GM19099 (cell line): Measurements from ENCODE around the gene MYLK.

Source experiments
- POLR2A ChIP-seq: IDR thresholded peaks from 3 replicates; pipeline ENCODE4 v1.6.1; 2011; ENCODE audit warnings: low read depth; ENCODE audit not compliant: insufficient read length; ENCODE audit errors: extremely low read depth

The MYLK gene

DNA sequence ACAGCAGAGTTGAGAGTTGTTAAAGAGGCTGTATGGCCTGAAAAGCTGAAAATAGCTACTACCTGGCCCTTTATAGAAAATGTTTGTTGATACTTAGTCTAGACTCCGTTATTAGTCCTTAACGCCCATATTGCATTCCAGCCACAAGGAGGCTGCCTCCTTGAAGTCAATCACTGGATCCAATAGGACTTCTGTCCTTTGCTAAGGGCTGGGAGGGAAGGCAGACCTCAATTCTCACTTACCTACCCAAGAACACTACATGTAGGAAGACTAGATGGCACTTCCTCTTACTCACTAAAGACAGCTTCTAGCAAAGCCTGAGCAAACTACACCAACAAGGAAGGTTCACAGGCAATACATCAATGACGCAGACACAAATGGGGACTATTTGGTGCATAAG is 159.8 kb downstream of the MYLK start:
- no peak for TF ChIP-seq POLR2A

DNA sequence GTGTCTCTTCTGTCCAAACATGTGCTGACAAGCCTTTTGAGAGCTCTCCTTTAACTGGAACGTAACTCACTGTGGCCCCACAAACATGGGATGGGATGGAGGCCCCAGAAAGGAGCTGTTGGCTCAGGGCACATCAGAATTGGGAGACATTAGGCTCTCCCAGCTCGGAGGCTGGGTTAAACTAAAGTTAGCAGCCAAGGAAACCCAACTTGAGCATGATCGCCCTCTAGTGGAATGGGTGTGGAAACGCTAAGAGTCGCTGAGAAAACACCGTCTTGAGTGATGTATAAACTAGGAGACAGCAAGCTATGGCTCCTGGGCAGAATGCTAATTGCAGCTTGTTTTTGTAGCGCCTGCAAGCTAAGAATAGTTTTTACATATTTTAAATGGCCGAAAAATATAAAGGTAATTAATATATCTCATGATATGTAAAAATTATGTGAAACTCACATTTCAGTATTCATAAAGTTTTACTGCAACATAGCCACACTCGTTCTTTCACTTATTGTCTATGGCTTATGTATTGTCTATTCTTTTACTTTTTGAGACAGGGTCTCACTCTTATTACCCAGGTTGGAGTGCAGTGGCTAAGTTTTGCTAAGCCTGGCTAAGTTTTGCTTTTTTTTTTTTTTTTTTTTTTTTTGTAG is 160.5 kb downstream of the MYLK start:
- TF ChIP-seq POLR2A = no peak

DNA sequence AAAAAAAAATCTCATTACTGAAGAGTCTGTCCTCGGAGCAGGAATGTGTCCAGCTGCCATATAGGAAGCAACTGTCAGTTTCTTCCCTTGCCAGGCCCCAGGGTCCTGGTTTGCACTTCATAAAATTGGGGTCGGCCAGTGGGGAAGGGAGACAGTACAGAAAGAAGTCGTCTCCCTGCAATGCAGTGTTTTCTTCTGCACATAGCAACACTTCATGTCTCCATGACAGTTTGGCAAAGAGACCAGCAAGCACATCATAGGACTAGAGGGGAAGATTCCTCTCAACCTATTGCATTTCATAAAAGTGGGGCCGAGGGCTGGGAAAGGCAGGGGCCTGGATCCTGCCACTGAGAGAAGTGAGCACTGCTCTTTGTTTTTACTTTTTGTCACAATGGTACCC is 161.1 kb downstream of the MYLK start:
- no peak for TF ChIP-seq POLR2A

DNA sequence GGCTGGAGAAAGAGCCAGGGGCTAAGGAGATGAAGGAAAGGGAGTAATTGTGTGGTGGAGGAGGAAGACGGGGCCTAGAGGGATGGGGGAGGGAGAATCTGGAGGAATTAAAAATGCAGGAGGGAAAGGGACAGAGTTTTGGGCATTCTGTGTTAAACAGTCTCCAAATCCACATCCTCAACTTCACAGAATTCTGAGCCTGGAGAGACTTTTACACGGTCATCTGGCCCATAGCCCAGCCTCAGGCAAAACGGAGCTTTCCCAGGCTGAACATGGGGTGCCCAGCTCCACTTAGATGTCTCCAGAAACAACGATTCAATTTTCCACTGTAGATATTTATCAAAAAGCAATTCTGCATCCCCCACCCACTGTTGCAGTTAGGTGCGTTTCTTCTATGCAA is 161.7 kb downstream of the MYLK start:
- TF ChIP-seq POLR2A = no peak

DNA sequence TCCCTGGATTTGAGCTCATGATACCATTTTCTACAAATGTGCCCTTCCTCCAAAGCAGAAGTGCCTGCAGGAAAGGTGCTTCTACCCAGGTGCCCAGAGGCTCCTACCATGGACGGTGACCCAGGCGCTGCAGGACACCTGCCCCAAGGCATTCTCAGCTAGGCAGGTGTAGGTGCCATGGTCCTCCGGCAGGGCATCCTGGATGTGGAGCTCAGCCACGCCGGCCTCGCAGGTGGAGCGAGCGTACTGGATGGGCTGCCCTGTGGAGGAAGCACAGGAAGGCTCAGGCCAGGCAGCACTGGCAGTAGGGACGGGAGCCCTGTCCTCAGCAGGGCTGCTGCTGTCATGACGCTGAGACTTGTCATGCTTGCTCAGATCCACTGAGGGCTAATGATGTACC is 162.1 kb downstream of the MYLK start:
- TF ChIP-seq POLR2A = no peak

DNA sequence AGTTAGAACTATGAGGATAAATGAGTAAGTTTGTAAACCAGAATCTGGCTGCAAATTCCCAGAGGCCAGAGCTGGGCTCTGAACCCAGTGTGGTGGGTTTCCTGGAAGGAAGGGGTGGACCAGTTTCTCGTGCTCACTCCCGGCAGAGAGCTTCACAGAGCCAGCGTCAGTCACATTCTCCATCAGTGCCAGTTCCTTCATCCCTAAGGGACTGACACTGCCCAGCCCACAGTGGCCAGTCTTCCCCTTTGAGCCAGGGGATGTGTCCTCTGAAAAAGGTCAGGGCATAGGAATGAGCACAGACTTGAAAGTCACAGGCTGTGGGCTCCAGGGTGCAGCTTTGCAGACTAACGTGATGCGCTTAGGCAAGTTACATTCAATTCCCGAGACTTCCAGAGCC is 163.5 kb downstream of the MYLK start:
- TF ChIP-seq POLR2A = no peak

DNA sequence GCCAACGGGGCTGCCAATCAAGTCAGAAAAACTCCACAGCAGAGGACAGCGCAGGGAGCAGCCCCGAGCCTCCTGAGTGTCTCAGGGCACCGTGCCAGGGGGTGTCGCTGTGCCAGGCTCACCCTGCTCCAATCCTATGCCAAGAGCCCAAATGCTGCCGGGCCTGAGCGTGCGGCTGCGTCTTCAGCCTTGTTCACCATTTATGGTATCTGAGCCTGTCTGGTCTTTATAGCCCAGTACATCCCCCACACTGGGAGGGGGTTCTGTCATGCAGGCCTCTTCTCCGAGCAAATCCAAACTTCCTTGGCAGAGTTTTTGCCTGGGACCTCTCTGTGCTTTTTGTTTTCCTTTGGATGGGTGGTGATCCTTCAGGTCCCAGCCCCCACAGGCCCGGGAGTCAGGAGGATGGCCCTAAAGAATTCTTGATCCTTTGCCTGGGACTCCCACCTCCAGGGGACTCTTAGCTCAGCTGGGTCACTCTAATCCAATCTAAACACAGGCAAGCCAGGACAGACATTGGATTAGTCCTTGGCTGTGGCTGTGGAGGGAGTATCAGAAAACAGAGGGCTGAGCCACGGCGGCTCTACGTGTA is 164.2 kb downstream of the MYLK start:
- TF ChIP-seq POLR2A = no peak

DNA sequence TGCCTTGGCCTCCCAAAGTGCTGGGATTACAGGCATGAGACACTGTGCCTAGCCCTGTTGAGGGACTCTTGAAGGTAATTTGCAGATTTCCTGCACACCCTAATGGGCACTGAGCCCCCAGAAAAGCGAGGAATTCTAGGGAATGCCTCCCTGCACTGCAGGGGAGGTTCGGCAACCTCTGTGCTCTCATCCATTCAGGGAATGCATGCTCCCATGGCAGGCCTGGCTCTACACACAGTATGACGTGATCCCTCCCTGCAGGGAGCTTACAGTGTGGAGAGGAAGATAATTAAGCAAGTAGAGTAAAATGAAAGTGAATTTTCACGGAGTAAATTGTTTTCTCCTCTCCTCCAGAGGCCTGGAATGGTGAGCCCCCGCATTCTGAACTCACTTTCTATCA is 166.0 kb downstream of the MYLK start:
- TF ChIP-seq POLR2A = no peak

DNA sequence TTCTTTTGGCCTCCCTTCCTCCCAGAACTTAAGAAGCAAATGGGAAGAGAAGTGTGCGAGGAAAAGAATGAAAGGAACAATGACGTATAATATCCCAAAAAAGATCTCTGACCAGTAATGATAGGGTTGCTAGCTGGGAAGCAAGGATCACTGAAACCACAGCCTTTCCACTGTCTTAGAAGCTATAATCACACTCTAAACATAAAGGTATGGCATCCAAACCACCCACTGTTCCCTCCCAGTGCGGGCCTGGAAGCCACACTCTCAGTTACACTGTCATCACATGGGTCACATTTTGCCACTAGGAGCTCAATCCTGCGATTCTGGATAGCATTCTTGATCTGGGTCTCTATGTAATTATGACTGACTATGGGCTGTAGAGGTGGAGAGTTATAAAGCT is 167.7 kb downstream of the MYLK start:
- TF ChIP-seq POLR2A = no peak

DNA sequence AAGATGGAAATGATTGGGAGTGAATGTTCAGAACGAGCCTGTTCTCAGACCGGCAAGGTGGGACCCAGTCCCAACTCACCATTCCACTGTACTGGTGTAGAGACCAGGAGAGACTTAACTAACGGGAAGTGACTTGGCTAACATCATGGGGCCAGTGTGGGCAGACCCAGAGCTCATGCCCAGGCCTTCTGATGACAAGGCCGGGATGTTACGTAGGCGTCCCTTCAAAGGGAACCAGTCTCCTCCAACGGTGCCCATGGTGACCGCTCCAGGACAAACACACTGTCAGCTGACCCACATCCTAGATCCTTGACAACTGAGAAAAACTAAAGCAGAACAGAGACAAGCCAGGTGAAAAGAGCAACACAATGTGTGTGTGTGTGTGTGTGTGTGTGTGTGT is 170.9 kb downstream of the MYLK start:
- TF ChIP-seq POLR2A = no peak

DNA sequence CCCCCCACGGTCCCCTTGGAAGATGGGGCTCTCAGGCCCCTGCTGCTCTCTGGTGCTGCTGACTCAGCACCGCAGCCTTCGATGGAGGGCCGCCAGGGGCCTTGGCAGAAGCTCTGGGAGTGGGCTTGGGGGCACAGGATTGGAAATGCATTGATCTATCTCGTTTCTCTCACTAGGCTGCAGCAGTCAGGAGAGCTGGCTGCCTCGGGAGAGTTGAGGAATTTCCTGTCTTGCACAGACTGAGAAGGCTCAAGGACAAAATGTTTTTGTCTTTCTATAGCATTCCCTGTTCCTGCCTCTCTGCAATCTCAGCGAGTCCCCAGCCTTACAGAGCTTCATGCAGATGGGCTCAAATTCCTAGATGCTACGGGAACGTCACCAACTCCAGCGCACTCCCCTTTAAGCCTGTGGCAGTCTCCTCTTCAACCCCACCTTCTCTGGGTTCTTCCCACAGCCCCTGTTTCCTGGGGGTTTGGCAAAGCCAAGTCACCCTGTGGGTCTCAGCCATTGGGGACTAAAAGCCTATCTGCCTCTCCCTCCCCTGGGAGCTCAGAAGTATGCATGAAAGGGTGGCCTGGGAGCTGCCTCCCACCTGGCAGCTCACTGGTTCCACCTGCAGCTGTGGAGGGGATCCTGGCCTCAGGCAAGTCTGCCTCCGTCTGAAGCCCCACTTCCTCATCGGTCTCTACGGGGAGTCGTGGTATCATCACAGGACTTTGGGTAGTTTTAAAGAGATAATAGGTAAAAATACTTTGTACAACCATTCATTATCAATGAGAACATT is 171.9 kb downstream of the MYLK start:
- no peak for TF ChIP-seq POLR2A

DNA sequence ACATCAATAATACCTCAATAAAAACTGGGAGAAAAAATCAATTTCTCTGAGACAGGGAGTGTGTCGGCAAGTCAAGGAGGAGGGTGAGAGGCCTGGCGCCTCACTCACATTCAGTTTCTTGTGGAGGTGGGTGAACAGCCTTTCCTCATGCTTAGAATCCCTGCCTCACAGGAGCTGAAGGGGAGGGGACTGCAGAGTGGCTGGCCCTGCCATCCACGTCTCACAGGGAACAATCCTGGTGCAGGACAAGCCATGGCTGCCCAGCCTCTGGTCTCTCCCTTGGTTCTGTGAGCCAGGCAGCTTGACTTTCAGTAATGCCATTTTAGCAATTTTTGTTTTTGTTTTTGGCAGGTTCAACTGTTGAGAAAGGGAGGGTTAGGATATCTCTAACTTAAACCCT is 172.8 kb downstream of the MYLK start:
- TF ChIP-seq POLR2A = no peak

DNA sequence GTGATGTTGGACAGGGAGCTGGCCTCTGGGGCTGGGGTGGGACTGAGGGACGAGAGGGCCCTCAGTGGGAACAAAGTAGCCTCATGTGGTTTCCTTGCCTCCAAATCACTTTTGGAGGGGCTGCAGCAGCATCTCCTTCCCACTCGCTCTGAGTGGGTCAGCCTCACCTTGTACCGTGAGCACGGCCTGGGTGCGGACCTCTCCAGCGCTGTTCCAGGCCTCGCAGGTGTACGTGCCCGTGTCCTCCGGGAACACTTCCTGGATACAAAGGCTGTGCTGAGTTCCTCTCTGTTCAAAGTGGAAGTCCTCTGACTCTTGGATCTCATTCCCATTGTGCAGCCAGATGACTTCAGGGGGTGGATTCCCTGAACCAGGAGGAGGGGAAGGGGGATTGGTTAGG is 175.6 kb downstream of the MYLK start:
- TF ChIP-seq POLR2A = no peak

DNA sequence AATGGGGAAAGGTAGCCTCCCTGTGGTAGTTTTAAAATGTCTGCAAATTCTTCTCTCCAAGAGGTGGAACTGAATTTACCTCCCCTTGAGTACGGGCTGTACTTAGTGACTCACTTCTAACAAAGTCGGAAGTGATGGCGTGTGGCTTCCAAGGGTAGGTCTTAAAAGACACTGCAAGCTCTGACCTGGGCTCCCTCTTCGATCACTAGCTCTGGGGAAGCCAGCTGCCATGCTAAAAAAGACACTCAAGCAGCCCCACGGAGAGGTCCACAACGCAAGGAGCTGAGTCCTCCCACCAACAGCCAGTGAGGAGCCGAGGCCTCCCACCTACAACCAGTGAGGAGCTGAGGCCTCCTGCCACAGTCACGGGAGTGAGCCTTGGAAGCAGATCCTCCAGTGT is 177.3 kb downstream of the MYLK start:
- TF ChIP-seq POLR2A = no peak

DNA sequence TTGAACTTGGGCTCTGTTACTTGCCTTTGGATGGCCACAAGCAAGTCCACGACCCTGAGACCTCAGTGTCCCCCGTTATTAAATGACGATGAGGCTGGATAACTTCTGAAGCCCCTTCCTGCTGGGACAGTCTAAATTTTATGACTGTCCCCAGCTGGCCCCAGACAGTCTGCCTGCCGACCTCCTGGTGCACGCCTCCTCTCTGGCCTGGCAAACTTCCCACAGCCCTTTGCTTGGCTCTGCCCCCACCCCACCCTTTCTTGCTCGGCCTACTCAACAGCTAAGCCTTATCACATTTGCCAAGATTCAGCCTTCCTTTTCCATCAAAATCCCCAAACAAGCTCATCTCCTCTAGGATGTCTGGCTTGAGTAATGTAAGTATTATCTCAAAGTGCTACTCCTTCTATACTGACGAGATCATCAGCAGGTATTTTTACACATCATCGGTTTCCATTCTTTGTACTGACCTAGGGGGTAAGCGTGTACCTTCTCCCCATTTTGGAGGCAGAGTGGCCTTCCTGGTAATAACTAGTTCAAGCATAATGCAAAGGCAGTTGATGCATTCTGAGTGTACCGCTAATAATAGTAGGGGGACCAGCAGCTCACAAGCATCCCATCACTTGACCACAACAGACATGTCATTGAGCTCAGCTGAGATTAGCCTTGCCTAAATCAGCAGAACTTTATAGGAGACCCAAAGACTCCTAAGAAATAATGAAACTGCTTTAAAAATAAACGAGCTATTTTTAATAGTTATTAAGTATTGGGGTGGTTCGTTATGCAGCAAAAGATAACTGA is 178.4 kb downstream of the MYLK start:
- TF ChIP-seq POLR2A = no peak

DNA sequence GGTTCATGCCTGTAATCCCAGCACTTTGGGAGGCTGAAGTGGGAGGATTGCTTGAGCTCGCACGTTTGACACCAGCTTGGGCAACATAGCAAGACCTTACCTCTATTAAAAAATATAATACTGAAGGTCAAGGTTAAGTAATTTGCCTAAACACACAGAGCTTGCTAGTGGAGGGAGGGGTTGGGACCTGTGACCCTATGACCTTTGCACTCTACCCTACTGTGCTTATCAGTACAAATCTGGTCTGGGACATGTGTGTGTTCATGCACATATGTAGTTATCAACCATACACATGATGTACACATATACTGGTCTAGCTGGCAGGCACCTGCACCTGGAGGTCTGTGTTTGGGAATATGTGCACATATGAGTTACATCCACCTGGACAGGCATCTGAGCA is 181.4 kb downstream of the MYLK start:
- TF ChIP-seq POLR2A = no peak
